Left lung (tissue), 10 donors: ENCODE measurements around the gene VAT1L. TPM values are rescaled to one million over a fixed set of nuclear protein-coding genes. Genes with fewer than 3 reads are reported as not detected.

Source experiments
- ATAC-seq: fragments of 200-7000 bp; cut with Tn5 transposase; one replicate; pipeline ENCODE4 v1.9.1; 2020; ENCODE audit warnings: moderate library complexity
- DNase-seq, 4 donors: peaks; one replicate each; pipeline ENCODE4 v3.0.0-alpha.2; 2013 to 2020
- H3K27ac ChIP-seq, 2 donors: fragments of 200-600 bp; sonication (generic) in 1 of 2; one replicate each; pipeline versions ENCODE4 v1.5.0 to v1.8.0; 2020 to 2021
- H3K27me3 ChIP-seq, 2 donors: fragments of 200-600 bp; sonication (generic) in 1 of 2; one replicate each; pipeline versions ENCODE4 v1.5.0 to v1.8.0; 2020 to 2021
- H3K36me3 ChIP-seq, 2 donors: fragments of 200-600 bp; sonication (generic) in 1 of 2; one replicate each; pipeline versions ENCODE4 v1.5.0 to v1.8.0; 2020 to 2021
- H3K4me1 ChIP-seq, 2 donors: fragments of 200-600 bp; one replicate each; pipeline ENCODE4 v1.8.0; 2021
- H3K4me3 ChIP-seq, 2 donors: fragments of 200-600 bp; sonication (generic) in 1 of 2; one replicate each; pipeline versions ENCODE4 v1.5.0 to v1.8.0; 2020 to 2021; ENCODE audit warnings: mild to moderate bottlenecking in 1 of 2
- H3K9me3 ChIP-seq, 2 donors: fragments of 200-600 bp; sonication (generic) in 1 of 2; one replicate each; pipeline versions ENCODE4 v1.5.0 to v1.8.0; 2020 to 2021
- CTCF ChIP-seq, 2 donors: fragments of 200-600 bp; sonication (generic) in 1 of 2; IDR thresholded peaks; one replicate each; pipeline versions ENCODE4 v1.5.0 to v1.8.0; 2021; ENCODE audit warnings: antibody characterized with exemption in 2 of 2
- intact Hi-C, 2 donors: fragments of 100-400 bp; cut with DNase I; formaldehyde crosslinking; loops; one replicate each; pipeline versions ENCODE4 v1.11.2 to v1.14.2; 2022
- polyA plus RNA-seq, 6 donors: library from polyadenylated mRNA; unstranded; fragments of 120-200 nt; gene quantifications; one replicate each; pipeline ENCODE4 v1.2.1, GENCODE V29; 2013; ENCODE audit not compliant: insufficient read length in 6 of 6
- total RNA-seq, 2 donors: library from RNA; stranded (reverse); fragmentation: NEBNext Ultra II Directional; extraction: Animal tissue kit (Norgen Biotek cat#: 25700); gene quantifications; one replicate each; pipeline ENCODE4 v1.2.1, GENCODE V29; 2021
- donor health status: DM: no; HTN: yes; CAD: no.
- donor health status: DM: no; HTN: no; CAD: no.

The VAT1L gene
- total and polyA plus RNA-seq, 8 donors: 0.26 to 9.2 (median 5.4) TPM

GRCh38 chr16:77744141-77744540, 44.2 kb upstream of the VAT1L start:
- Histone ChIP-seq H3K4me1 (no peaks in the 10 kb centered on the region), H3K27me3 (no peaks in the 10 kb centered on the region), H3K27ac (no peak overlapping the region), H3K9me3 (no peaks in the 10 kb centered on the region), H3K4me3 (no peak overlapping the region), H3K36me3 (no peaks in the 10 kb centered on the region)
- peak in 2 of 4 donors; percentile 60 to 73 for DNase-seq
- TF ChIP-seq CTCF (IDR thresholded peaks at IDR 0.05): no peak
- intact Hi-C loops: no loop called here
- no peak for ATAC-seq

DNA sequence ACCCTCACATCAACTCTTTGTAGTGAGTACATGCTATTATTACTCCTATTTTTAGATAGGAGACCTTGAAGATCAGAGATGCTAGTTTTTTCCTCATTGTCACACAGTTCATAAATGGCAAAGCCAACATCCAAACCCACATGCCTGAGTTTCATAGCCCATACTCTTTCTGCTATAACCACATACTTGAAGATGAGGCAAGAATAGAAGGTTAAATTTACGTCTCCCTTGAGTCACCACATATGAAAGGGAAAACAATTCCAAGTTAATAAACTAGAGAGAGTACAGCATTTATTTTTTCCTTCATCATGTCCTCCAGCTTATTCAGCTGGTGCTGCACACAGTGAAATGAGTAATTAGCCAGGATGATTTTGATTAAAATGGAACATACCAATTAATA, 42.4 kb upstream of the VAT1L start:
- Histone ChIP-seq H3K36me3 (no peaks in the 10 kb centered on the region), H3K27me3 (no peaks in the 10 kb centered on the region), H3K4me1 (no peaks in the 10 kb centered on the region), H3K9me3 (no peaks in the 10 kb centered on the region), H3K27ac (no peak overlapping the region), H3K4me3 (no peak overlapping the region)
- ATAC-seq: no peak
- TF ChIP-seq CTCF (IDR thresholded peaks at IDR 0.05): no peak
- intact Hi-C loops: no loop called here
- no peak for DNase-seq

GRCh38 chr16:77748421-77749005, 39.9 kb upstream of the VAT1L start:
- Histone ChIP-seq H3K4me3 (no peak overlapping the region), H3K36me3 (no peaks in the 10 kb centered on the region), H3K27me3 (no peaks in the 10 kb centered on the region), H3K27ac (no peak overlapping the region), H3K4me1 (no peaks in the 10 kb centered on the region), H3K9me3 (no peaks in the 10 kb centered on the region)
- TF ChIP-seq CTCF (IDR thresholded peaks at IDR 0.05): no peak
- ATAC-seq: no peak
- intact Hi-C loops: no loop called here
- DNase-seq: no peak

GRCh38 chr16:77749415-77749814, 38.9 kb upstream of the VAT1L start:
- Histone ChIP-seq H3K4me1 (no peaks in the 10 kb centered on the region), H3K36me3 (no peaks in the 10 kb centered on the region), H3K9me3 (no peaks in the 10 kb centered on the region), H3K27me3 (no peaks in the 10 kb centered on the region), H3K27ac (no peak overlapping the region), H3K4me3 (no peak overlapping the region)
- intact Hi-C loops: no loop called here
- no peak for TF ChIP-seq CTCF (IDR thresholded peaks at IDR 0.05)
- ATAC-seq: no peak
- no peak for DNase-seq

DNA sequence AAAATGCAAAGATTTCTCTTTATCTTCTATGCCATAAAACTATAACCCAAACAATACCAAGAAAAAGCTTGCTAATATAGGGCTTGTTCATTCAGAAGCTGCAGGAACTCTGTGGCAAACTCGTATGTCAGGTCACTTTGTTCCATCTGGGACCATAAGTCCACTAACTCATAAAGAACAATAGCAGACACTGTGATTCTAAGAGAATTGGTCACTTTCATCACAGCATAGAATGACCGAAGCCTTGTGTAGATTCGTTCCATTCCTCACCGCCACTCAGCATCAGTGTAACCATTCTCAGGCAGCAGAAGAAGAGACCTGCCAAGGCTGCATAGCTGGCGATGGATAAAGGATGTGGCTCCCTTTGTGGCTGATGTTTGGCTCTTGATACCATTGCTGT, 30.3 kb upstream of the VAT1L start:
- H3K4me3 ChIP-seq: no peak overlapping the region
- H3K9me3 ChIP-seq: no peaks in the 10 kb centered on the region
- no peaks in the 10 kb centered on the region for H3K4me1 ChIP-seq
- H3K27me3 ChIP-seq: no peaks in the 10 kb centered on the region
- ATAC-seq (no peak), DNase-seq (no peak)
- no peaks in the 10 kb centered on the region for H3K36me3 ChIP-seq
- no peak for TF ChIP-seq CTCF (IDR thresholded peaks at IDR 0.05)
- no peak overlapping the region for H3K27ac ChIP-seq
- intact Hi-C loops: no loop called here
